Activated CD4-positive, alpha-beta T cell treated with anti-CD3 and anti-CD28 coated beads, Interleukin-2, Interleukin-4, amounts not matched to agents 100 ng/mL and 50 ng/mL, durations not matched to agents 16 hours and 8 hours (primary cell): Measurements from ENCODE around the gene ALDH3A1.
"Not testable (repeated sequence)": the region's sequence is repeated elsewhere in the genome, so short reads cannot be mapped to it uniquely, and the experiment has no call there.

Source experiments
- DNase-seq: peaks from one replicate; pipeline ENCODE4 v3.0.0-alpha.2; 2020; ENCODE audit warnings: low spot score

Gene ALDH3A1

DNA sequence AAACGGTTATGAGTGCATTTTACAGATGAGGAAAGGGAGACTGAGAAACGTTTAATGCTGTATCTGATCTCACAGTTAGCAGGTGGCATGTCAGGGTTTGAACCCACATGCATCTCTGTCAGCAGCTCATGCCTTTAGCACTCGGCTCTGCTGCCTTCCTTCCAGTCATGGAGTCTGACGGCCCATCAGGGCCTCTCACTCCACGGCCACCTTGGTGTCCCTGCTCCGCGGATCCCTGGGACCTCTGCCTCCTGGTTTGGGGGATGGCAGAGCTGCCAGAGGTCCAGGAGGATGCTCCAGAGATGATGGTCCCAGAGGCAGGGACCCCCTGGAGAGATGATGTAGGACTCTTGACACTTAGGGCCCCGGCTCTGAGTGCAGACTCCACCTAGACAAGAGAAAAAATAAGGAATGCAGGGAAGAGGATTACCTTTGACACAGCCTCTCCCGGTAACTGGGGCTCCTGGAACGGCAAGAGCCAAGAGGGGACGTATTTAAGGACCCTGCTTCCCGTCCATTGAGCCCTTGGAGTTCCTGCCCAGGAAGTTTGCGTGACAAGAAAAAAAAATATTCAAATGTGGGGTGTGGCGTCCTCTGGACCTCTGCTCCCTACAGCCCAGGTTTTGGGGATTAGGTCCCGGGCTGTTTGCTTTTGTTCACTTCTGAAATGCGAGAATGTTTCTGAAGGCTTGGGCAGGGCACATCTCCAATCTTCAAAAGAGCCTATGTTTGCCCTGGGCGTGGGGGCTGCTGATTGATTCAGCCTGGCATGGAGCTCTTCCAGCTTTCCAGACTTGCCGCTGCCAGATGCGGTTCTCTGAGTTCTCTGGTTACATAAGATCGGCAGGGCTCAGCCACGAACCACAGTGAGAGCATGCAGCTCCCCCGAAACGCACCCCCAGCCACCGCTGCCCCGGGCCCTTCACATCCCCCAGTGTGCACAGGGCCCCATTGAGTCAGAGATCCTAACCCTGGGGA, at the start of gene ALDH3A1:
Gene ALDH3A1, minus strand, starts transcription at position 470 of the 978 bp plus-strand sequence. CDS start 3,169 bp downstream, outside the sequence.
- no peak for DNase-seq

DNA sequence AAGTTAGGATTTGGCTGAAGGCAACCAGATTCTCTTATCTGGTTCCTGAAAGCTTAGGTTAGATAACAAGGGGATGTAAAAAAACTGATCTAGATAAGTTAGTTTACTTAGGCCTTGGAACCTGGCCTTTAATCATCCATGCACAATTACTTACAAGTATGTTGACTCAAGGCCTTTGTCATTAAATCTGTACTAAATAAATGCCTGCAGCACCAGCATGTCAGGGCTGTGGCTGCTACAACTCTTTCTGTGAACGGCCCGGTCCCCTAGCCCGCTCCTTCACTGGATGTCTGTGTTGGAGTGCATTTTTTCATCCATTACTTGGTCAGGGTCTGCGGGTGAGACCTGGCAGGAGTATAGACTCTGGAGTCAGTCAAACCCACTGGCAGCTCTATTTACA, 48.4 kb upstream of the ALDH3A1 start:
- no peak for DNase-seq

DNA sequence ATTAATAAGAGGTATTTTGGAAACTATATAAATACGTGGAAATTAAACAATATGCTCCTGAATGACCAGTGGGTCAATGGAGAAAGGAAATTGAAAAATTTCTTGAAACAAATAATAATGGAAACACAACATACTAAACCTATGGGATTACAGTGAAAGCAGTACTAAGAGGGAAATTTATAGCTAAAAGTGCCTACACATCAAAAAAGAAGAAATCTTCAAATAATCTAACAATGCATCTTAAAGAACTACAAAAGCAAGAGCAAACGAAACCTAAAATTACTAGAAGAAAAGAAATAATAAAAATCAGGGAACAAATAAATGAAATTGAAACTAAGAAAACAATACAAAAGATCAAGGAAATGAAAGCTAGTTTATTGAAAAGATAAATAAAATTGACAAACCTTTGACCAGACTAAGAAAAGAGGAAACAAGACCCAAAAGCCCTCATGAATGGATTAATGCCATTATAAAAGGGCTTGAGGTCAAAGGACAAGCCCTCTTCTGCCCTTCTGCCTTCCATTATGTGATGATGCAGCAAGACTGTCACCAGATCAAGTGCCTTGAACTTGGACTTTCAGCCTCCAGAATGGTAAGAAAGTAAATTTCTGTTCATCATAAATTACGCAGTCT, 43.9 kb upstream of the ALDH3A1 start:
- no peak for DNase-seq

DNA sequence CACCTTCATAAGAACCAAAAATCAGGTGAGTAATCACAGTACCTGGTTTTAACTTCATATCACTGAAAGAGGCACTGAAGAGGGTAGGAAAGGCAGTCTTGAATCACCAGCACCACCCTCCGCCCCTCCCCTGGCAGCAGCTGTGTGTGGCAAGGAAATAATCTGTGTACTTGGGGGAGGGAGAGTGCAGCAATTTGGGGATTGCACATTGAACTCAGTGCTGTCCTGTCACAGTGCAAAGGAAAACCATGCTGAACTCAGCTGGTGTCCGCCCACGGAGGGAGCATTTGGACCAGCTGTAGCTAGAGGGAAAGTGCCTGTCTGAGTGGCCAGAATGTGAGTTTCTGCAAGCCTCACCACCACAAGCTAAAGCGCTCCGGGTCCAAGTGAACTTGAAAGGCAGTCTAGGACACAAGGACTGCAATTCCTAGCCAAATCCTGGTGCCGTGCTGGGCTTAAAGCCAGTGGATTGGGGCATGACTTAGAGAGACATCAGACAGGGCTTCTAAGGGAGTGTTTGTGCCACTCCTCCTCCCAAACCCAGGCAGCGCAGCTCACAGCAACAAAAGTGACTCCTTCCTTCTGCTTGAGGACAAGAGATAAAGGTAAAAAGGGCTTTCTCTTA, 39.7 kb upstream of the ALDH3A1 start:
- peak; percentile 20 for DNase-seq

DNA sequence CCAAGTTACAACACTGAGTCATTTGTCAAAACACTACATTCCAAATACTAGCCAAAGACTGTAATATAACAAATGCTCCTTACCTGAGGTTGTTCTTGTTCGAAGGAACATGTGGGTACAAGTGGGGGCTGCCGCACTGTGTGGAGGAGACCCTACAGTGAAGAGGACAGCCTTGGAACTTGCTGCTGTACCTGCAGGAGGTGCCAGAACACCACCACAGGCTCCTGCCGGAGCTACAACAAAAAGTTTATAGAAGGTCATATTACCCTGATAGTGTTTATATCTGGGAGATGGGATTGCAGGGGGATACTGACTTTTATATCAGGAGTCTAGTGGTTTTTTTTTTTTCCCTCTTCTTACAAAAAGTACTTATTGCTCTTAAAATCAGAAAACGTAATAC, 37.8 kb upstream of the ALDH3A1 start:
- no peak for DNase-seq

DNA sequence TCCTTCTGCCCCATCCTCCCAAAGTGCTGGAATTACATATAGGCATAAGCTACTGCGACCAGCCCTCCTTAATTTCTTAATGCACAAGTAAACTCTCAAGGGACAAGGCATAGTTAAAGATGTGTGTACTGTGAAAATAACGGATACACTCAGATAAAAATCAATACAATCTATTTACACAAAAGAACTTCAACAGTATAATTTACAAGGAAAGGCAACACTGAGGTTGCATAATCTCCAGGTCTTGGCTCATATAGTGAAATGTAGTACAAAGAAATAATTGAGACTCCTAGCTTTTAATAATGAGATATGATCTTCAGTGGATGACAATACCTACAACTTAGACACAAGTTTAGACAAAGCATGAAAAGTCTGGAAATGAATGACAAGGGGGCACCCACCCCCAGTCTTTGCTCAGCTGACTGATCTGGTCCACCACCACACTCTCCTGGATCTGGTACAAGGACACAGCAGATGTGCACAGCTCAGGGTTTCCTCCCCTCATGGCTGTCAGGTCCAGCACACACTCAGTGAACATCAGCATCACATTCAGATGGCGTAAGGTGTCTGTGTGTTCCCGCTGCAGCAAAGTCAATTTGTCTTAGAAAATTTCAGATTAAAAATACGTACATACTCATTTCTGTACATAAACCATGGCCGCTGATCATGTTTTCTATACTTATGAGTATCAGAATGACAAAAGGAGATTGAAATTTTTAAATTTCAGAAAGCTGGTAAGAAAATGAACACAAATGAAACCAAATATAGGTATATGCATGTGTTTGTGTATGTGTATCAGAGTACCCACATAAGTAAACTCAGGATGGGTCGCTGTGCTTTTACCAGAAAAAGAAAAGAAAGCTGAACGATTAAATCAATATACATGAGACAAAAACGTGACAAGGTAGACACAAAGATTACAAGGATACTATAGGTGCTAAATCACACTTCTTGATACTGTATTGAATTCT, 33.7 kb upstream of the ALDH3A1 start:
- DNase-seq, result peak; percentile 56

DNA sequence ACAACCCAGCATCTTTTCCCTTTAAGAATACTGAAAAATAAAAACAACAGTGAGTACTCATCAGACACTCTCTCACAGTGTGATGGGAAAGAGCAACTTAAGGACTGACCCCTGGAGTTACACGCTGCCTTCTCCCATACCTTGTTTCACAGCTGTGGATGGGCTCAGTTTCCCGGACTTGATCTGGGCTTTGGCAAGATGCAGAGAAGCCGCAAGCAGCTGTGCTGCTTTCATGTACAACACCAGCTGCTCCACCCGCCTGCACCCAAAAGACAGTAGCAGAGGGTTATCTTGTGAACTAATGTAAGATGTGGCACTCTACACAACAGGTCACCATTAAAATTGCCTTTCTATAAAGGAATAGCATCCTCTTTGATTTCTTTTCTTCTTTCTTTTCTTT, 32.7 kb upstream of the ALDH3A1 start:
- DNase-seq, result no peak

DNA sequence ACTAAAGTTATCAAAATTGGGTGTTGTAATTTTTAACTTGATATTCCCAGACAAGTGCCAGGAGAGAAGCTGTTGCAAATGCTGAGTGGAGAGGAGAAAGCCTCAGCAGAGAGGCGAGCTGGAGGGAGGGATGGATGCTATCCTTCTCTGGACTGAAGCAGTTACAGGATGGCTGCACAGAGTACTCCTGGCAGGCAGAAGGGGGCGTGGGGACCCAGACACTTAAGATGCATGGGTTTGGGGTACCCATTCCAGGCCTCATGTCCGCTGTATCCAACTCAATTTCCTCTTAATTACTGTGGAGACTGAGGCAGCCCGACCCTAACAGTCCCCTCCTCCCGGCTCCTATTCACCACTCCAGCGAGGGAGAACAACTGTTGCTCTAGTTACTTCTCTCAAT, 25.4 kb upstream of the ALDH3A1 start:
- DNase-seq, result no peak

DNA sequence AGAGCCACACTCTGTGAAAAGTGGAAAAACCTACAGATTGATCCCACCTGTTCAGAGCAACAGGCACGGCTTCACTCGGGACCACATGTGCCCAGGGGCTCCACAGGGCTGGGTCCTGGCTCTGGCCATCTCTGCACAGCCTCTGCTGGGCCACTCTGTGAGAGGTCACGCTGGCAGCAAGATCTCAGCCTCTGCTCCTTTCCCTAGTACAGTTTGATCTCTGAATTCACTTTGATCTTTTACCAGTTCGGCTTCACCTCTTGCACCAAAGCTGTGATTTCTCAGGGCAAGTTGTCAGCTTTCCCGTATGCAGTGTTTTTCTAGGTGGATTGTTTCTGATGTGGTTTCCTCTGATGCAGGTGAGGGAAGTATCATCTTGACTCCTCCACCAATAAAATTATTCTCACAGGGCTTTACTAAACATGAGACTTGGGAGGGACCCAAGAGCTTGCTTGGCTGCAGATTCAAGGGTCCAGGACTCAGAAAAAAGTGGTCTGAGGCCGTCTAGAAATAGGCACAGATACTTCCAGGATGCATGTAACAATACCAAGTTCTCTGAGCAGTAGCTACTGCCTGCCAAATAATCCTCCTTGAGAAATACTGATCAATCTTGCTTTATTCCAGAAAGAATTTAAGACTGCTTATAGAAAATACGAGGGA, 24.0 kb upstream of the ALDH3A1 start:
- DNase-seq, result peak; percentile 59

DNA sequence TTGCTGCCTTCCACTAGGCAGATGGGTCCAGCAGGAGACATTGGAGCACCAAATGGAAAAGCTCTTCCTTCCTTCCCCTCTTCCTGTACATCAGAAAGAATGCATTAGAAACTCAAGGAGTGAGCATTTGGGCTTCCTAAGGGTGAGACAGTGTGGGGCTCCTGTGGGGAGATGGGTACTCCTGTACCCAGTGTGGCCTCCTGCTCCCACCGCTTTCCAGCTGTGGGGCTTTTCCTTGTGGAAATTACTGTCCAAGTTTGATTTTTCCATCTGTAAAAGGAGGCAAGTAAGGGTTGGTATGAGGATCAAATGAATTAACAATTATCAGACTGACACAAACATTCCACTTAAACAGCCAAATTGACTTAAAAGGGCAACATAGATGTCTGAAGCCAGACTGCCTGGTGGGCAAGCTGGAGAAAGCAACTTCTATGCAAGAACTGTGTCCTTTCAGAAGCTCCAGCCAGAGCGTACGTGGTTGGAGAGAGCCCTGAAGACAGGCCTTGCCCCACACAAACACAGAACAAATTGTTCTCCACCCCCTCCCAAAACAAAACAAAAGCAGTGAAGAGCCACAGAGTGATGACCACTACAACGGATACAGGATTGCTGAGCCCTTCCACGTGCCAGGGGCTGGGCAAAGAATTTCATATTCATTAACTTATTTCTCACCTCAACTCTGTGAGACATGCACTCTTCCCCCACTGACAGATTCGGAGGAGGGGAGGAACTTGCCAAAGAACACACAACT, 23.1 kb upstream of the ALDH3A1 start:
- no peak for DNase-seq

DNA sequence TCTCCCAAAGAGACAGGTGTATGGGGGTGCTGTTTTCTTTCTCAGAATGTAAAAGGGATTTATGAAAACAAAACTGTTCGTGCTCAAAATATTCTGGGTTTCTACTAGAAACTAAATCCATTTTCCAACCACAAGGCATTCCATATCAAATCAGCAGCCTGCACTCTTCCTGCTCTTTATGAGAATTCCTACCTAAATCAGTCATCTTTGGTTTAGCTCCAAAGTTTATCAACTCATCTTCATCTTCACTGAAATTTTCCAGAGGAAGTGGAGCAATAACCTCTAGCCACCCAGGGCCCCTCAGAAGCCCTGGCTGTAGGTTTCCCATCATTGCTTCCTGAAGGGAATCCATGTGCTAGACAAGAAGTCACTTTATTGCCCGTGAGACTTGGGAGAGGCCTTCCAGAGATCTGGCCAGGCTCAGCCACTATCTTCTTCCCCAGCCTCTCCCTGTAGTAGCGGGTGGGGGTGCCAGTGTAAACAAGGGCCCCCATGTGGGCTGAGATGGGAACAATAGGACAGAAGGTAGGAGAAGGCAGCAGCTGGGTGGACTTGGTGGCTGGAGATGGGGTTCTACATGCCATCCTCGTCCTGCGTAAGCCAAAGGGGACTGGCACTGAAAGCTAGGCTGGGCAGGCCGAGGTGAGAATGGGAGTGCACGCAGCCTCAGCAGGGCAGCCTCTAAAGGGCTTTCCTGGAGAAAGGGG, 22.0 kb upstream of the ALDH3A1 start:
- DNase-seq, result no peak

DNA sequence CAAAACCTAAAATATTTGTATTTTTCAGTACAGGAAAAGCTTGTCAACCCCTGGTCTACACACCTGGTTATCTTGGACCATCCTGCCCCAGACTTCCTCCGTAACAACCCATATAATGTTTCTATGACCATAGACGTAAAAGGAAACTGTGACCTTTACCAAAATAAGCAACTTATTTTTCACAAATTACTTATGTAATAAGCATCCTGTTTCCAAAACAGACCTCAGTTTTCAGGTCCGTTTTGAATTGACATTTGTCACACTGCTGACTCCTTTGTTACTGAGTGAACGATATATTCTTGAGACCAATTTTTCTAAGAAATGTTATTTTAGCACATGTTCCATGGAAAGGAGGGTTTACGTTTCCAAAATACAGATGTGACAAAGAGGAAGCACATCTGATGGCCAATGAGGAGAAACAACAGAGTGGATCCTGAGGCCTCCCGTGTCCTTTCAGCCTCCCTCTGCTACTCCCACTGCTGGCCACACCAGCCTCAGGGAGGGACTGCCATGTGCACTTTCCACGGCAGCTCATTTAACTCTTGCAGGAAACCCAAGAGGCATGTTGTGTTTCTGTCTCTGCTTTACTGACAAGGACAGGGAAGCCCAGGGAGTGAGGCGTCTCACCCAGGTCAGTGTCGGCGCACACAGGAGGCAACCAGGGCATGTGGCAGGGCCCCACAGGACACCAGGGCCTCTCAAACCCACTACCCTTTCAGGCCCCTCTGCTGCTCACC, 20.1 kb upstream of the ALDH3A1 start:
- no peak for DNase-seq

DNA sequence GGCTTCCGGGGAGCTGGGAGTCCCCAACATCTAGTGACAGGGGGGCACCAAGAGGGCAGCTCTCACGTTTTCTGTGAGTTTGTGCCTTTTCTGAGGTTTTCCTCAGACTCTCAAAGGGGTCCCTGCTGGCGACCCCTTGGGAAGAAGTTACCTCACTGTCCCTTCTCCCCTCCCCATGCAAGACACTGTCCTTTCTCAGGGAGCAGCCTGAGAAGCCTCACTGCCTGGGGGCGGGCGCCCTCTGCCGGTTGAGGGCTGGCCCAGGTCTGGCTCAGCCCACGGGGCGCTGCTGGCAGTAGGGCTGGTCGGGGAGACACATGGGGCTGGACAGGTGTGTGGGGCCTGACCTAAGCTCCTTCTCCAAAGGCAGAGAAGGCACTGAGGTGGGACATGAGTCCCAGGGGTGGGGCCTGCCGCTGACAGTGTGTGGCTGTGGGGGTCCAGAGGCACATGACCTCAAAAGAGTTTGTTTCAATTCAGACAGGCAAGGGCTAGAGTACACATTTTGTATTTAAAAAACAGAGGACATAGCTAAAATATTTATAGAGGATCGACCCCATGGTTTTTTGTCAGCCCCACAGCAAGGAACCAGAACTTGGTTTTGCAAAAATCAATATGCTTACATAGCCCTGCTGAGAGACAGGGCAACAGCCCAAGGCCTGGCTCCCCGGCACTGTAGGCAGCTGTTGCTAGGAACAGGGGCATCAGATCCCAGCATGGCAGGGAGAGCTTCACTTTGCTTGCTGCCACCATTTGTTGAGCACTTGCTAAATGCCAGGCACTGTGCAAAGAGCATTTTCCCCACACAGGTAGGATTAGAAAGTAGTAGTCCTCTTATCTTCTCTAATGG, 18.5 kb upstream of the ALDH3A1 start:
- peak; percentile 77 for DNase-seq

DNA sequence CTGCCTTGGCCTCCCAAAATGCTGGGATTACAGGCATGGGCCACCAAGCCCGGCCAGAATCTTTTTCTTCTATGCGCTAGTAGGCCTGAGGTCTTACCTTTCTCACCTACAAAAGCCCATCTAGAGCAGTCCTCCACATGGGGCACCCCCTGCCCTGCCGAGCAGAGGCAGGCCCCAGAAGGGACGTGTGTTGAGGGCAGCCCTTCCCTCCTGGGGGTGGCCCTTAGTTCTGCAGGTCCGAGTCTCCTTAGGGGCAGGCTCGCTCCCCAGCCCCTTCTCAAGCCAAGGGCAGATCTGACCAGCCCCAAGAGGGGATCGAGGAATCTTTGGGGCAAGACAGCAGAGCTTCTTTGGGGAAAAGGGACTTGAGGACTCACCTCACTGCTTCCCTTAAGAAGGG, 17.9 kb upstream of the ALDH3A1 start:
- DNase-seq, result no peak

DNA sequence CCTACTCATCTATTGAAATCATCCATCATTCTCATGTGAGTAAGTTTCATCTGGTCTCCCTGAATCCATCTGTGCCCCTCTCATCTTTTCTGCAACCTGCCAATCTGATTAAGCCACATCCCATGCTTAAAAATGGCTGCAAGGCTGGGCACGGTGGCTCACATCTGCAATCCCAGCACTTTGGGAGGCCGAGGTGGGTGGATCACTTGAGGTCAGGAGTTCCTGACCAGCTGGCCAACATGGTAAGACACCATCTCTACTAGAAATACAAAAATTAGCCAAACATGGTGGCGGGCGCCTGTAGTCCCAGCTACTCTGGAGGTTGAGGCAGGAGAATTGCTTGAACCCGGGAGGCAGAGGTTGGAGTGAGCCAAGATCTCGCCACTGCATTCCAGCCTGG, 15.9 kb upstream of the ALDH3A1 start:
- not testable (repeated sequence) for DNase-seq

DNA sequence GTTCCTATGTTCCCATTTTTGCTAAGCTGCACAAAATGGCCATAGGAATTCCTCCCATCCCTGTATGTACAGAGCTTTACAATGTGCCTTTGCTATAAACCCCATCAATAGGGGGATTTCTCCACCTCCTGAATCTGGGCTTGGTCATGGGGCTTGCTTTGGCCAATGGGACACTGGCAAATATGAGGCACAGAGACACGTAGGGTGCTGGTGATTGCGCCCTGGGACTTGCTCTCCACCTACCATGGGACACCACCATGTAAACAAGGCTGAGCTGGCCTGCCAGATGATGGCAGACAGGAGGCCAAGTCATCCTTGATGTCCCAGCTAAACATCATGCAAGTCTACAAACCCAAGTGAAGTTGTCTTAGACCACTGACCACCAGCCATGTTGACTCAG, 15.3 kb upstream of the ALDH3A1 start:
- no peak for DNase-seq

DNA sequence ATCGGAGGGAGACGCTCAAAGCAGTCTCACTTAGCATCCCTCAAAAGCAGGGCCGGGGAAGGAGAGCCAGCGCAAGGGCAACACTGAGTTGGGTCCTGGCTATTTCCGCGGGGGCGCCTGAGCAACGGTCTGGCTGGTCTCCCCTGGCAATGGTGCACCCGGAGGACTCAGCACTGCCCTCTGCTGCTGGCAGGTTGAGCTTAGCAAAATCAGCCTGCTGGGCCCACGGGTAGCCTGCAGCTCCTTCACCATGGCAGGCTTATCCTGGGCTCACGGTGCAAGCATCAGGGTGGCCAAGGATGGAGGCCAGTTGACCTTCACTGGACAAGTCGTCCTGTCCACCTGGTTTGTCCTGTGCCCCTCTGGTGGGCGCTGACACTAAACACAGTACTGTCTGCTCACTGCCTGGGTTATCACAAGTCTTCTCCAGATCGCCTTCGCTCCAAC, 14.4 kb upstream of the ALDH3A1 start:
- DNase-seq, result no peak

DNA sequence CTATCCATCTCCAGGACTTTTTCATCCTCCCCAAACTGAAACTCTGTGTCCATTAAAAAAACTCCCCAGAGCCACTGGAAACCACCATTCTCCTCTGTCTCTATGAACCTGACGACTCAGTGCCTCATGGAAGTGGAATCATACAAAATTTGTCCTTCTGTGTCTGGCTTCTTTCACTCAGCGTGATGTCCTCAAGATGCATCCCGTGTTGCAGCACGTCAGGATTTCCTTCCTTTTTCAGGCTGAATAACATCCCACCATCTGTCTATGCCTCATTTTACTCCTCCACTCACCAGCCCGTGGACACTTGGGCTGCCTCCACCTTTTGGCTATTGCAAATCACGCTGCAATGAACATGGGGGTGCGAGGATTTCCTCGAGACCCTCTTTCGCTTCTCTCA, 12.6 kb upstream of the ALDH3A1 start:
- no peak for DNase-seq
